Spleen (tissue), 7 donors: ENCODE data around the gene NOTUM.

Experiments used
- CTCF ChIP-seq, 11 experiments: fragments of 200-600 bp in 7 of 11; fragments of 450-650 bp in 4 of 11; sonication (generic) in 4 of 11; IDR thresholded peaks in 8 of 11; conservative IDR thresholded peaks in 3 of 11; 1 replicate in 7 of 11; 2 replicates in 4 of 11; pipeline versions ENCODE4 v1.4.0 to v1.8.0; 2016 to 2021; ENCODE audit warnings: antibody characterized with exemption in 11 of 11, inconsistent platforms in 4 of 11, mild to moderate bottlenecking in 1 of 11
- POLR2A ChIP-seq, 3 donors: fragments of 450-650 bp; IDR thresholded peaks; one replicate each; pipeline ENCODE4 v1.5.1; 2017; ENCODE audit warnings: antibody characterized with exemption in 3 of 3, mild to moderate bottlenecking in 1 of 3
- POLR2AphosphoS5 ChIP-seq, 3 donors: sonication (generic); formaldehyde crosslinking; IDR thresholded peaks; one replicate each; pipeline ENCODE4 v1.5.1; 2017; ENCODE audit warnings: antibody characterized with exemption in 3 of 3
- donor health status: DM: no; HTN: no; CAD: no; lungs with moderate emphysema.
- donor health status: DM: no; HTN: no; CAD: no.
- donor health status: DM: no; HTN: no; CAD: no.

DNA sequence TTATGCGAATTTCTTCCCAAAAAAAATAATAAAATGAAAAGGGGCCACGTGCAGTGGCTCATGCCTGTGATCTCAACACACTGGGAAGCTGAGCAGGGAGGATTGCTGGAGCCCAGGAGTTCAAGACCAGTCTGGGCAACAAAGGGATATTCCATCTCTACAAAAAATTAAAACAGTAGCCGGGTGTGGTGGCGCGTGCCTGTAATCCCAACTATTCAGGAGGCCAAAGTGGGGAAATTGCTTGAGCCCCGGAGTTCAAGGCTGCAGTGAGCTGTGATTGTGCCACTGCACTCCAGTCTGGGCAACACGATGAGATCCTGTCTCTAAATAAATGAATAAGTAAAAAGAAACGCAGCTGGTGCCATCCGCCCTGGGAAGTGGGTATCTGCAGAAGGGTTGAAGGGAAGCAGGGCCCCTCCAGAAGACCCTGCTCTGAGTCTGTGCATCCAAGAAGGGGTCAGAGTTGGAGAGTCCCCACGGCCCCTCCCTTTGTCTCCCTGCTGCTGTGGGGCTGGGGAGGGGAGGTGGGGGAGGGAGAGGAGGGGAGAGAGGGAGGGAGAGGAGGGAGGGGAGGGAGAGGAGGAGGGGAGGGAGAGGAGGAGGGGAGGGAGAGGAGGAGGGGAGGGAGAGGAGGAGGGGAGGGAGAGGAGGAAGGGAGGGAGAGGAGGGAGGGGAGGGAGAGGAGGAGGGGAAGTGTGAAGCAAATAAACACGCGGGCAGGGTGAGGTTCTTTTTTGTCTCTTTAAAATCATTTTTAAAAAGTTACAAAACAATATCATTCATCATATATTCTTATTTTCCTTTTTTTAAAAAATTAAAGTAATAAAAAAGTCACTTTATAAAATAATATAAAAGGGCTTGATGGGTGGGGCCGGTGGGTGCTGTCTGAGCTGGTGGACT lies 9.0 kb downstream of the NOTUM start:
- TF ChIP-seq CTCF (IDR thresholded peaks at IDR 0.05 in 8 of 11, conservative IDR thresholded peaks at IDR 0.05 in 3 of 11) = no peak
- no peak for TF ChIP-seq POLR2AphosphoS5 (IDR thresholded peaks at IDR 0.05)
- TF ChIP-seq POLR2A (IDR thresholded peaks at IDR 0.05) = no peak
